T-helper 1 cell treated with Interleukin-12 subunit alpha and Interleukin-12 subunit beta and Interleukin-4 antibody, amounts not matched to agents 30 ng/mL and 1 ng/mL, for 36 hours (primary cell): Measurements from ENCODE around the gene CXCL11. TPM values are rescaled to one million over a fixed set of nuclear protein-coding genes. Genes with fewer than 3 reads are reported as not detected.

Experiments used
- intact Hi-C: fragments of 100-400 bp; cut with micrococcal nuclease; formaldehyde crosslinking; loops from one replicate; pipeline ENCODE4 v1.15.1; 2024
- total RNA-seq: library from RNA; stranded (reverse); gene quantifications from 2 replicates; pipeline ENCODE4 v1.2.3, GENCODE V29; 2022

The CXCL11 gene
- 0.12 and 0.46 TPM in 2 replicates for total RNA-seq

DNA sequence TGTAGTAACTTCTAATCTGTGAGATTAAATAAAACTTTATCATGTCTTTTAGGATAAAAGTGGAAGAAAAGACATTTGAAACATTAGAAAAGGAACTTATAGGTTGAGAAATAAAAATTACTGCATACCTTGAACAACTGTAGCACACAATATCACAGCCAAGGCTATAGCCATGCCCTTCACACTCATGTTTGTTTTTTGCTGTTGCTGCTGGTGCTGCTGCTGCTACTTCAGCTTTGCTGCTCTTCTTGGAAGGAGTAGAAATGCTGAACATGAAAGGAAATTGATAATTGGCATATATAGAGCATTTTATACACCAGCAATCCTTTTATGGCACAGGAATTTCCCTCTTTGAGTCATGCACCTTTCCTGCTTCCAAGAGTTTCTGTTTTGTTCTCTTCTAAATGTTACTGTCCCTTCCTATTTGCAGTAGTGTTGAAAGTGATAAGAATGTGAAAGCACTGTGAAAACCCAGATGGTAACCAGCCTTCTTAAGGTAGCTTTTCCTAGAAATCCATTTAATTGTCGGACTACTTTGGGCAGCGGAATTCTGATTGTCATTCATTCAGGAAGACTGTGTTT lies at the start of gene CXCL11:
Gene CXCL11 (minus strand): TSS at position 272 of the 582 bp plus-strand sequence. CDS start 83 bp downstream, at position 189.
- intact Hi-C loops: no loop called here

DNA sequence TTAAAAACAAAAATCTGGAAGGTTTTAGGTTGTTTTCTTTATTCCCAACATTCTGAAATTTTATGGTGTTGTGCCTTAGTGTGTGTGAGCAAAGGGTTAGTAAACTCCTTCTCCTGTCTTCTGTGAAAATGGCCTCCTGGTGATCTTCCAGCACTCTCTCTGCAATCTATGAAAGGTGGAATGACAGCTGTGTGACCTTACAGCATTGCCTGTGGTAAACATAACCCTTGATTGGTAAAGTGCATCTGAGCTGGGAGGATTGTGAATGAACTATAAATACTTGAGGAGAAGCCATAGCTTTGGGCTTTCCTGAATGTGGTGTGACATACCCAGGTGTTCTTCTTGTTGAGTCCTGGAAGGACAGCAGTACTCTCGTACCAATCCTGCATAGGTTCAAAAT lies 48.7 kb upstream of the CXCL11 start:
- intact Hi-C loops: no loop called here

DNA sequence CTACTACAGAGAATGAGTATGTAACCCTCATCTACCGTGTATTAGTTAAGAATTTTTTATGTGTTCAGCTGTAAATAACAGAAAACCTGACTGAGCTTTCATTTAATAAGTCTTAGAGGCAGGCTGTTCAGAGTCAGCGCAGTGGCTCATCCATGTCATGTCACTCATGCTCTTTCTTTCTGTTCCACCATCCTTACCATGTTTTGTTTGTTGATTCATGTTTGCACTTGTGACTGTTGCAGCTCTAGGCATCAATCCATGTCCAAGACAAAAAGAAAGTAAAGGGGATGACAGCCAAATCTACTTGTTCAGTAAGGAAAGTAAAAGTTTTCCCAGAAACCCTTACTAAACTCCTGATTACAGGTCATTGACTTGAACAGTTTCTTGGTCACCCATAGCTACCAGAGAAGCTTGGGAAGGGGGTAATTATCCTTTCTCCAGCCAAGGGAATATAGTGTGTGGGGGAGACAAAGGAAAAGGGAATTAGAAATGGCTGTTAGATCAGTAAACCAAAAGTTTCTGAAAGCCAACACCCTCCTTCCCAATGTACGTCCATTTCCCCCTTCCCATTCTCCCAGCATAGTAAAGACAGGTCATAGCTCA lies 47.6 kb upstream of the CXCL11 start:
- intact Hi-C loops: no loop called here

DNA sequence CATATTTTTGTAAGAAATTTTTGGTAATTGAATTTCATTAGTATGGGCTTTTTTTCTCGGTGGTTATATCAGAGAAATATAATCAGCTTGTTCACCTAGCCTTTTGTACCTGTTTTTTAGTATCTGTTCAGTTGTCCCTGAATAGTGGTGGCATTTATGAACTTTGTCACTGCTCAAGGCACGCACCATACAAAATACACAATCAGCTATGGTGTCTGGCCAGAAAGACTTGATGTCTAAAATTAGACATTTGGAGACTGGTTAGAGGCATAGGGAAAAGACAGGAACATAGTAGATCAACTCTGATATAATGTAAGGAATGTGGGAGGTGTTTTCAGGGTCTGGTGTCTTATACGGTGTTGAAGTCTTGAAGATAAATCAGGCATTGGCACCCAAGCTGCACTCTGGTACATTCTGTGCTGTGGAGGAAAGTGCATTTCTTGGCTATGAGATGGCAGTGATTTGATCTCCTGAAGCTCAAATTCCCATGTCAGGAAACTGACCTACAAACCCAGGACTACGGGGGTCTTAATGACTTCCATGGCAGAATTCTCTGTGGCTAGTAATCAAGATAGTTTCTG lies 42.3 kb upstream of the CXCL11 start:
- intact Hi-C loops: no loop called here

DNA sequence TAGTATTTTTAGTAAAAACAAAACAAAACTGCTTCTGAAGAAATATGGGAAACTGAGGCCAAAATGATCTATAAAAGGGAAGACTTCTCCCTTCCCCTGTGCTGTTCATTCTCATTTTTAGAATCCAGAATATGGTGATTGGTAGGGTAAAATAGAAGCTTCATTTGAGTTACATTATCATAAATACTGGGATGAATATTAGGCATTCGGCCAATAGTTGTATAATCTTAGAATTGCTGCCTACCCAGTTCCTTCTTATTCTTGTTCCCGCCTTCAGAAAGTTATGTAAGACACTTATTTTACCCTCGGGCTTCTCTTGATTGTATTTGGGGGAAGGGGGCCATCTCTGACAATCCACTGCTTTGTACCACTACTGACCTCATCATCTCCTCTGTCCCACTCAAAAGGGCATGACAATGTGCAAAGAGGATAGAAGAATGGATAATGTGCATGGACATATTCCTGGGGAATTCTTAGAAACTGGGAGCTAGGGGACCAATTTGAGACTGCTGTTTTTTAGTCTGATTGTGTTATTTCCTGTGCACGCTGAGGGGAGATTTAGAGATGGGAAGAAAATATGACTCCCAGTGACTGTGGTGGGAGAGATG lies 39.2 kb upstream of the CXCL11 start:
- intact Hi-C loops: no loop called here

DNA sequence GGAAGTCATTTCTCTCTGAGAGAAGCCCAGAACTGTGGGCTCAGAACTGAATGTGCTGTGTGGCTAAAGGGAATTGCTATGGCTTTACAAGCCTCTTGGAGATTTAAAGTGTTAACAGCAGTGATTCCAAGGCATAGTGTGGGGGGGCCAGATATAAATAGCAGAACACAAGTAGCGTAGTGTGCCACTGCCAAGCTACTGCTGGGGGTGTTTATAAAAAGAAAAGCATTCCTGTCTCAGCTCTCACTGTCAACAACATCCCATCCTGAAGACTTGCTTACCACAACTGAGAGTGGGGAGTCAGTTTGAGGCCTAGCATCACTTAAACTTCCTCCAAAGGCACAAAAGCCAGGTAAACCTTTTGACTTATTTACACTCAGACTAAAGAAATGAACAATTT lies 38.6 kb upstream of the CXCL11 start, which contains the start of gene ART3:
Gene ART3 (plus strand): TSS at position 242 of the 400 bp plus-strand sequence. CDS start 1,181 bp downstream, outside the sequence.
- intact Hi-C loops: no loop called here

DNA sequence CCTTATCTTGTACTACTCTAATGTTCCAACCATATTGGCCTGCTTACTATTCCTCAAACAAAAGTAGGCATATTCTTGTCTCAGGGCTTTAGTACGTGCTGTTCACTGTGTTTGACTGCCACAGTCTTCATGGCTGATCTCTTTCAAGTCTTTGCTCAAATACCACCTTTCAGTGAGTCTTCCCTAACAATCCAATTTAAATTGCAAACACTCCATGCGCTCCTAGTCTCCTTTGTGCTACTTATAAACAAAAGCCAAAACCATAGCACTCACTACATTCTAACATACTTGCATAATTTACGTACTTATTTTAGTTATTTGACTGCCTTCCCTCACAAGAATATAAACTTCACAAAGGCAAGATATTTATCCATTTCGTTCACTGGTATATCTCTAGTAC lies 36.9 kb upstream of the CXCL11 start:
- intact Hi-C loops: no loop called here

DNA sequence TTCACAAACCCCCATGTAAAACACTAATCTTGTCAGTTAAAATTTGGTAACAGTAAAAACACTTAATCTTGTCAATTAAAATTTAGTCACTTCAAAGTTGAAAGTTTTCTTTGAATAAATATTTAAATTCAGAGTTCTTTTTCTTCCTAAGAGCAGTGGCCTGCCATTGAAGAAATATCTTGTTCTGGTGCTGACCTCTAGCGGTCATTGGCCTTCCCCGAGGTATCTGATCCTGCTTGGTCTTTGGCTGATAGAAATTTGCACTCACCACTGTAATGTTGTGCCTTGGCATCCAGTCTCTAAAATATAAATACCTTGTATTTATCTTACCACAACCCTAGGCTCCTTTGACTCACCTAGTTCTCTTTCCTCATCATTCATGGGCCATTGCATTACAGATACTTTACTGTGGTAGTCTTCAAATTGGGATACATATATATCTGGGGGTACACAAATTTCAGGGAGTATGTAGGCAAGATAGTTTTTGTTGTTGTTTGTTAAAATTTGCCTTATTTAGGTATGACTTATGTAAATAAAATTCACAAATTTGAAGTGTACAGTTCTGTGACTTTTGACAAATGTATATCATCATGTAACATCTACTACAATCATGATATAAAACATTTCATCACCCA lies 31.9 kb upstream of the CXCL11 start:
- intact Hi-C loops: loop anchor here (1.0 kb wide), 4 partner anchors 72 to 172 kb away; no protein-coding TSS in a partner anchor

DNA sequence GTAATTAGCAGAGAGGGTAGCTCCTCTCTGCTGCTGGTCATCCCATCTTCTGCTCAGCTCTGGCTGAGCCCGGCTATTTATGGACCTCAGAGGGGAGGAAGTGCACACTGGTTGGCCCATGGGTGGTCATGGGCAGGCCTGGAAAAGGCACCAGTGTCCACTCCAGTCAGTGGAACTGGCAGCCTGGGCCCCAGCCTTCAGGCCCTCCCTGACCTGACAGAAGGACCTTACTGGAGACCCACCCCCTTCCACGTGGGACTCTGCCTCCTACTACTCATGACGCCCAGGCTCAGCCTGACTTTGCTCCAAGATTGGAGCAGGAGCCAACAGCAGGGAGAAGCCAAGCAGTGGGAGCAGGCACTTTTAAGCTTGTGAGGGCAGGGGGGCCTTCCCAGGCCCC lies 30.7 kb upstream of the CXCL11 start:
- intact Hi-C loops: no loop called here

DNA sequence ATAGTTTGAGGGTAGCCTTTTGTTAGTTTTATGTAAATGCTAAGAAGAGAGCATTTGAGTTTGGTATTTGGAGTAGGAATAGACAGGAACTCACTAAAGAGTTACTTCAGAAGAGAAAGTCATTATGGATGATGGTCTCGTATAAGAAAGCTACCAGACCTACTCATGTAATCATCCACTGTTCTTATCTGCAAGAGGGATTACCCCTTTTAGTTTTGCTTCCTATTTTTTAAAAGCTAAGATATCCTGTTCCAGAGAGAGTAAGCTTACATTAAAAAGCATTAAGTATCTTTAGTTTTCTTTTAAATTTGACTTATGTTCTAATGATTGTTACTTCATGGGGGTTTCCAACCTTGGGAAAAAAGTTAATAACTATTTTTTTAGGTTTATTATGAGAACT lies 26.1 kb upstream of the CXCL11 start:
- intact Hi-C loops: no loop called here

DNA sequence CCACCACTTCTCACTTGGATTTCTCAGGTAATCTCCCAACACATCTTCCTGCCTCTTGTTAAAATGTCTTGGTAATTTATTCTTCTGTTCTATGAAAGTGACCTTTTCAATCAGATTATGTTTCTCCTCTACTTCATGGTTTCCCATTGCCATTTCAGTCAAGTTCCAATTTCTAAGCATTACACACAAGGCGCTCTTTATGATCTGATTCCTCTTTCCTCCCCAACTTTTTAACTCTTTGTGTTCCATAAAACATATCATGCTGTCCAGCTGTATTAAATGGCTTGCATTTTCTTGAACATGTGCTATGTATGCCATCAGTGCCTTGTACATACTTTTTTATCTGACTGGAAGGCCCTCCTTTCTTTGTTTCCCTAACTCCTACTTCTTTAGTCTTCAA lies 25.6 kb upstream of the CXCL11 start:
- intact Hi-C loops: no loop called here

DNA sequence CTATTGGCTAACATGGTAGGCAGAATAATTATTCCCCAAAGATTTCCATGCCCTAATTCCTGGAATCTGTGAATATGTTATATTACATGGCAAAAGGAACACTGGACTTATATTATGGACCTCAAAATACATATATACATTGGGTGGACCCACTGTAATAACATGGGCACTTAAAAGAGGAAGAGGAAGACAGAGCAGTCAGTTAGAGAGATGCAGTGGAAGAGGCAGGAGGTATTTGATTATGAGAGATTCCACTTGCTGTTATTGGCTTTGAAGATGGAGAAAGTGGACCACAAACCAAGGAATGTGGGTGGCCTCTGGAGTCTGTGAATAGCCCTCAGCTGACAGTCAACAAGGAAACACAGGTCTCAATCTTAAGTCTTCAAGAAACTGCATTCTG lies 24.6 kb upstream of the CXCL11 start:
- intact Hi-C loops: no loop called here

DNA sequence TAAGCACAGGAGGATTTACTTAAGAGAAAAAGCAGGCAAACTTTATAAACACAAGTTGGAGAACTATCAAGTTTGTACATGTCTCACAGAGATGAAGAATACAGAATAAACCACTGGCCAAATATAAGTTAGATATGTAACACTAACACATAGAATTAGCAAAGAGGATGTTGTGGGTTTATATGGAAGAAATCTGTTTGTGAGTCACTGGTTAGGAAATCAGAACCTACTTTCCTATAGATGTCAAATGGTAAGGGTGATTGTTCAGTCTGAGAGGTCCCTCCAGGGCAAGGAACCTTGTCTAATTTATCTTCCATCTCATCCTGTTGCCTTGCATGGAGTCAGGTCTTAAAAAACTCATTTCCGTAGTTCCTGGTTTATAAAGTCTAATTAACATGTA lies 23.9 kb upstream of the CXCL11 start:
- intact Hi-C loops: loop anchor here (2.0 to 10.0 kb wide), 3 partner anchors 17 to 545 kb away; partner anchors contain the start of genes RCHY1 and THAP6

DNA sequence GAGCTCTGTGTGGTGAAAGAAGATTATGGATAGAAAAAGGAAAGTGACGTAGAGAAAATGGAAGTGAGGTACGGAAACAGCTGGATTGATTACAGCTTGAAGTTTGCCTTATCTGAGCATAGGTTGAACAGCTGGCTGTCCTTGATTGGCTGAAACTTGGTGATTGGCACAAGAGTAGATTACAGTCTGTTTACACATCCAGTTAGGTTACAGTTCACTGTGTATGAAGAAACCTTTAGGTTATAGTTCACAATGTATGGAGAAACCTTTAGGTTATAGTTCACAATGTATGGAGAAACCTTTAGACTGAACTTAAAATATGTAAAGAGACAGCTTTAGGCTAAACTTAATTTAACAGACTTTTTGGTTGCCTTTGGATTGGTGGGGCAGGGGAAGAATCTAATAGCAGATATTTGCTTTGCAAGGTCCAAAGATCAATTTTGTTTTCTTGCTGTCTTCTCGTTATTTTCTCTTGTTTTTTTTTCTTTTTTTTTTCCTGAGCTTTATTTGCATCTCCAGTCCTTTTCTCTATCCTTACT lies 23.1 kb upstream of the CXCL11 start:
- intact Hi-C loops: loop anchor here (2.0 to 10.0 kb wide), 3 partner anchors 16 to 544 kb away; partner anchors contain the start of genes RCHY1 and THAP6

DNA sequence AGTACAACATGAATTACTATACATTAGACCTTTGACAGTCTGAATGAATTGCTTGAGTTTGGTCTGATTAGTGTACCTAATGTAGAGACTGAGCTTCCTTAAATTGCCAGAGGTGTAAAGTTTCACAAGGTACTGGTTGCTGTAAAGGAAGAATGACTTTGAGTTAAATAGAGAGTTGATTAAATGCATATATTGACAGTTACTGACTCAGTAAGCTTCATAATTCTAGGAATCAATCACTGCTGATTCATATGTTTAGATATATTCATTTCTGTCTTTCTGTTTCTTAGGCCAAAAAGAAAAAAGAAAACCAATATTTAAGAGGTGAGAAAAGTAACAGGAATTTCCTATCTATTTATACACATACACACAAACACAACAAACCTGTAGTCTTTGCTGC lies 22.4 kb upstream of the CXCL11 start:
- intact Hi-C loops: loop anchor here (2.0 to 10.0 kb wide), 3 partner anchors 16 to 544 kb away; partner anchors contain the start of genes RCHY1 and THAP6

DNA sequence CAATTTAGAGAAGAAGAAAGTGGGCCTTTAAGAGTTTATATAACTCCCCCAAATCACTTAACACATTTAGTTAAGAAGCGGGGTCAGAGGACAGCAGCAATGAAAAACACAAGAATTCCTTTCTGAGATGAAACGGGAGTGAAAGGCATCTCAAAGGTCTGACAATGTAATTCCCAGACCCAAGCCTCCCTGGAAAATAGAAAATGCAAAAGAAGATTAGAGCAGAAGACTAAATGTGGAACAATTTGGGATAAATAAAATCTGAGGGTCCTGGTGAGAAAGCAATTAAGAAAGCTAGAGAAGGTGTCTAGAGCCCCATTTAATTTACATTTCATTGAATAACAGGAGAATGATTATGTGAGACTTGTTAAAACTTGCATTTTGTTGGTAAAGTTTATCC lies 19.6 kb upstream of the CXCL11 start:
- intact Hi-C loops: loop anchor here (10.0 kb wide), 1 partner anchor 541 kb away; the partner anchor contains the start of genes RCHY1 and THAP6

DNA sequence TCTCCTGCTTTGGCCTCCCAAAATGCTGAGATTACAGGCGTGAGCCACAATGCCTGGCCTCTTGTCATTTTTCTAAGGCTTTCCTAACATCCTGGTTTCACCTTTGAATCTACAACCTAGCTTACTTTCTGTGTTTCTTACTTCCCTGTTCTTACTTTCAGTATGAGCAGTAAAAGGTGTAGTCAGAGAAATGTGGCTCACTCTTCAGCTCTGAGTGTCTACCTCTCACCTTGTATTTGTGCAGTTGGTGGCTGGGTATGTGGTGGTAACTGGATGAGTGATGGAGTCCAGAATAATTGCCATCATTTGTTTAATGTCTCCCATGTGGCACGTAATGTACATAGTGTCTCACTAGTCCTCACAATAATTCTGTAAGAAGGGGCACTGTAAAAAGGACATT lies 19.1 kb upstream of the CXCL11 start:
- intact Hi-C loops: loop anchor here (10.0 kb wide), 1 partner anchor 540 kb away; the partner anchor contains the start of genes RCHY1 and THAP6

DNA sequence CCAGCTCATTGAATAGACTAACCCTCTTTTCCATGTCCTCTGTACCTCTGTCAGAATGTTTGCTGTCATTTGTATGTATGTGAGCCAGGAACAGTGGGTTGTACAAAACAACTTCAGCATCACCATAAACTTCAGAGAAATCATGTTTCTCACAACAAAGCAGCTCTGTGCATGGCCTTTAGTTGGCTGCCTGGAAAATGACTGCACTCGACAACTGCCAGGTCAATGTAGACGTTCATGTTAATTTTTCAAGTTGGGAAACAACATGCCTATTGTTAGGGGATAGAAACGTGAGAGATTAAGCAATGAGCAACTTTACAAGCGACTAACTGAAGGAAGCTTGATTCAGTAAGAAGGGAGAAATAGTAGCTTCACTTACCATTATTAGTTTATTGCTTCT lies 17.9 kb upstream of the CXCL11 start:
- intact Hi-C loops: loop anchor here (10.0 kb wide), 1 partner anchor 539 kb away; the partner anchor contains the start of genes RCHY1 and THAP6

DNA sequence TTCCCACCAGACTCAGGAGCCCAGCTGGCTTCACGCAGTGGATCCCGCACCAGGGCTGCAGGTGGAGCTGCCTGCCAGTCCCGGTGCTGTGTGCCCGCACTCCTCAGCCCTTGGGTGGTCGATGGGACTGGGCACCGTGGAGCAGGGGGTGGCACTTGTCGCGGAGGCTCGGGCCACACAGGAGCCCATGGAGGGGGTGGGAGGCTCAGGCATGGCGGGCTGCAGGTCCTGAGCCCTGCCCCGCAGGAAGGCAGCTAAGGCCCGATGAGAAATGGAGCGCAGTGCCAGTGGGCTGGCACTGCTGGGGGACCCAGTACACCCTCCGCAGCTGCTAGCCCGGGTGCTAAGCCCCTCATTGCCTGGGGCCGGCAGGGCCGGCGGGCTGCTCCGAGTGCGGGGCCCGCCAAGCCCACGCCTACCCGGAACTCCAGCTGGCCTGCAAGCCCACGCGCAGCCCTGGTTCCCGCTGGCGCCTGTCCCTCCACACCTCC lies 14.7 kb upstream of the CXCL11 start:
- intact Hi-C loops: loop anchor here (10.0 kb wide), 1 partner anchor 536 kb away; the partner anchor contains the start of genes RCHY1 and THAP6

DNA sequence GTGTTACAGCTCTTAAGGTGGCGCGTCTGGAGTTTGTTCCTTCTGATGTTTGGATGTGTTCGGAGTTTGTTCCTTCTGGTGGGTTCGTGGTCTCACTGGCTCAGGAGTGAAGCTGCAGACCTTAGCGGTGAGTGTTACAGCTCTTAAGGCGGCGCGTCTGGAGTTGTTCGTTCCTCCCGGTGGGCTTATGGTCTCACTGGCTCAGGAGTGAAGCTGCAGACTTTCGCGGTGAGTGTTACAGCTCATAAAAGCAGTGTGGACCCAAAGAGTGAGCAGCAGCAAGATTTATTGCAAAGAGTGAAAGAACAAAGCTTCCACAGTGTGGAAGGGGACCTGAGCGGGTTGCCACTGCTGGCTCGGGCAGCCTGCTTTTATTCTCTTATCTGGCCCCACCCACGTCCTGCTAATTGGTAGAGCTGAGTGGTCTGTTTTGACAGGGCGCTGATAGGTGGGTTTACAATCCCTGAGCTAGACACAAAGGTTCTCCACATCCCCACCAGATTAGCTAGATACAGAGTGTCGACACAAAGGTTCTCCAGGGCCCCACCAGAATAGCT lies 14.1 kb upstream of the CXCL11 start:
- intact Hi-C loops: loop anchor here (10.0 kb wide), 1 partner anchor 535 kb away; the partner anchor contains the start of genes RCHY1 and THAP6
